ENCODE results near the gene RALGDS. TPM values are rescaled to one million over a fixed set of nuclear protein-coding genes. Genes with fewer than 3 reads are reported as not detected.

RALGDS gene
- total RNA-seq, 1 donor from 2014 or later = 449 TPM

- Mint-ChIP-seq H3K9me3 (ENCODE audit: unreplicated experiment) (peaks cover 39% of the 10 kb centered on the region), H3K27me3 (ENCODE audit: unreplicated experiment) (peaks cover 48% of the 10 kb centered on the region), H3K4me3 (ENCODE audit: unreplicated experiment) (peak overlapping the region; percentile 78), H3K27ac (ENCODE audit: unreplicated experiment) (peak overlapping the region; percentile 99), H3K36me3 (ENCODE audit: unreplicated experiment) (no peaks in the 10 kb centered on the region), H3K4me1 (ENCODE audit: low read depth, unreplicated experiment) (peaks cover 39% of the 10 kb centered on the region)
- peak; percentile 83 for DNase-seq
- TF ChIP-seq CTCF (IDR thresholded peaks at IDR 0.05; ENCODE audit: partially characterized antibody, unreplicated experiment) = no peak
Observed at GRCh38 chr9:133113949-133114885, 6.8 kb downstream of the RALGDS start.

GRCh38 chr9:133113163-133113948 lies 7.7 kb downstream of the RALGDS start:
- Mint-ChIP-seq H3K9me3 (ENCODE audit: unreplicated experiment) (peaks cover 30% of the 10 kb centered on the region), H3K36me3 (ENCODE audit: unreplicated experiment) (no peaks in the 10 kb centered on the region), H3K4me3 (ENCODE audit: unreplicated experiment) (peak overlapping the region; percentile 78), H3K27me3 (ENCODE audit: unreplicated experiment) (peaks cover 40% of the 10 kb centered on the region), H3K27ac (ENCODE audit: unreplicated experiment) (peak overlapping the region; percentile 99), H3K4me1 (ENCODE audit: low read depth, unreplicated experiment) (peaks cover 32% of the 10 kb centered on the region)
- no peak for TF ChIP-seq CTCF (IDR thresholded peaks at IDR 0.05; ENCODE audit: partially characterized antibody, unreplicated experiment)
- DNase-seq = no peak

GRCh38 chr9:133112663-133113026 lies 8.4 kb downstream of the RALGDS start:
- H3K36me3 Mint-ChIP-seq (ENCODE audit: unreplicated experiment) = no peaks in the 10 kb centered on the region
- H3K4me1 Mint-ChIP-seq (ENCODE audit: low read depth, unreplicated experiment) = peaks cover 25% of the 10 kb centered on the region
- peaks cover 37% of the 10 kb centered on the region for H3K27me3 Mint-ChIP-seq (ENCODE audit: unreplicated experiment)
- no peak for DNase-seq
- no peak overlapping the region for H3K4me3 Mint-ChIP-seq (ENCODE audit: unreplicated experiment)
- peaks cover 27% of the 10 kb centered on the region for H3K9me3 Mint-ChIP-seq (ENCODE audit: unreplicated experiment)
- no peak for TF ChIP-seq CTCF (IDR thresholded peaks at IDR 0.05; ENCODE audit: partially characterized antibody, unreplicated experiment)
- peak overlapping the region; percentile 59 for H3K27ac Mint-ChIP-seq (ENCODE audit: unreplicated experiment)

GRCh38 chr9:133111808-133112662 lies 9.0 kb downstream of the RALGDS start:
- TF ChIP-seq CTCF (IDR thresholded peaks at IDR 0.05; ENCODE audit: partially characterized antibody, unreplicated experiment) = no peak
- H3K27me3 Mint-ChIP-seq (ENCODE audit: unreplicated experiment) = peaks cover 32% of the 10 kb centered on the region
- no peak overlapping the region for H3K4me3 Mint-ChIP-seq (ENCODE audit: unreplicated experiment)
- DNase-seq = no peak
- H3K36me3 Mint-ChIP-seq (ENCODE audit: unreplicated experiment) = no peaks in the 10 kb centered on the region
- peaks cover 22% of the 10 kb centered on the region for H3K4me1 Mint-ChIP-seq (ENCODE audit: low read depth, unreplicated experiment)
- H3K9me3 Mint-ChIP-seq (ENCODE audit: unreplicated experiment) = peaks cover 22% of the 10 kb centered on the region
- H3K27ac Mint-ChIP-seq (ENCODE audit: unreplicated experiment) = peak overlapping the region; percentile 64
